ENCODE results near the gene ANK3.
A peak's percentile ranks its signal among the peaks of the same experiment; 100 is the strongest.

ANK3 gene

DNA sequence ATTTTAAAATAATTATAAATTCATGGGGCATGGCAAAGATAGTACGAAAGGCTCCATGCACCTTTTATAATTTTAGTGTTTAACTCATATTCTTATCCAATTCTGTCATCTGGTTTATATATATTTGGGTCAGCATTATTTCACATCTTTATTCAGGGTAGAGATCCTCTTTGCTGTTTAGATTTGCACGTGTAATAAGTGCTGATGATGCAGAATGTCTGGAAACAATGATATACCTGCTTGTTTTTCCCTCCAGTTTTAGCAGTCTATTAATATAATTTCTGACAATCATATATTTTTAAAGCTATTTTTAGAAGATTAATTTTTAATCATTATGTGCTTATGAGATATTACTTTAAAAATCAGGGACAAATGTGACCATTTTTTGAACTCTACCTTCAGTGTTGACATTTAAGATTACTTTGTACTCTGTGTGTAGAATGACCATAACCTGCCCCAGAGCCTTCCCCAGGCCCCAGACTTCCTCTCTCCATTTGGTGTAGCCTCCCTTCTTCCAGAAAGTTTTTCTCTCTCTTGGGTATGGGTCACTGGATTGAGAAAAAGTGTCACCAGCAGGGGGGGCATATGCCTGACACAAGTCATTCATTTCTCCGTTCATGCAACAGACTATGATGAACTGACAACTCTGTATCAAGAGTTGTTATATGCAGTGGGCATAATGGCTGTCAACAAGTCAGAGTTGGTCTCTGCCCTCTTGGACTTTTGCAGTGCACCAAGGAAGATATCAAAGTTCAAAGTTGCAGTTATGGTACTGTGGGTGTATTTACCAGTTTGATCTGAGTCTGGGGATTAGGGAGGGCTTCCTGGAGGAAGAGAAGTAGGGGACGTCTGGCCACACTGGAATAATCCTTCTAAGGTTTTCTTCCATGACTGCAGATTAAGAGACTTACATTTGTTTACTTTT, 290.7 kb downstream of the ANK3 start:
- H3K36me3 ChIP-seq (ENCODE audit: control insufficient read depth in 2 of 2, insufficient read depth in 2 of 2, low read length in 2 of 2), result no peaks in the 10 kb centered on the region

DNA sequence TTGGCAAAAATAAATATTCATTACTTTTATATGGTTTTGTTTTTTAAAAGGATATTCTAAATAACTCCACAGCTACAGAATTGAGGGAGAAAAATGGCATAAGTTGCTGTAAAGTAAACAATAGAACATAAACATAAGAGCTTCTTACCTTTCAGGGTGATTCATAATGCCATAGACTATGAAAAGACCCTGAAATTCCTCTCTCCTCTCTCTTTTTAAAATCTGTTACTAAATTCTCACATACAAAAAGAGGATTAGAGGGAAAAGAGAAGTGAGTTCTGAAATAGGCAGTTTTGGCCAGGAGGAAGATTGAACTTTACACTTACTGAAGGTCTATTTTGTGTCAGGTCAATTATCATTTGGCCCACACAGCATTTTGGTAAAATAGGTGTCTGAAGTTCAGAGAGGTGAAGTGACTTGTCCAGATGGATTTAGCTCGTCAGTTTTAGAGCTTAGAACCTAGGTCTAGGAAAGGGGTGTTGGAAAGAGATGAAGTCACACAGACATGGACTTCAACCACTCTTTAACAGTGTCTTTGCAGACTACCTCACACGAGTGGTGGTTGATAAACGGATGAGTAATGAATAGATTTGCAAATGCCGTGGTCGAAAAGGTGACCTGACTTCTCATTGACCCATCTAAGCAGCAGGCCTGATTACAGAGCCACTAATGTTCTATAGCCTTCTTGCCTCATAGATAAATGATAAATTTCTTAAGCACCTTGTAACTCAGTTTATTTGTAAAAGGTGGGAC, 292.7 kb downstream of the ANK3 start:
- no peaks in the 10 kb centered on the region for H3K36me3 ChIP-seq (ENCODE audit: control insufficient read depth in 2 of 2, insufficient read depth in 2 of 2, low read length in 2 of 2)
- H3K9me3 ChIP-seq (ENCODE audit: control insufficient read depth in 2 of 2, low read length in 2 of 2), result no peaks in the 10 kb centered on the region
- H3K4me1 ChIP-seq (ENCODE audit: control insufficient read depth in 2 of 2, insufficient read depth in 2 of 2, low read length in 2 of 2), result peaks cover 0 to 4% of the 10 kb centered on the region in 2 donors
- no peaks in the 10 kb centered on the region for H3K27me3 ChIP-seq (ENCODE audit: control insufficient read depth in 2 of 2, insufficient read depth in 2 of 2, low read length in 2 of 2)
- H3K27ac ChIP-seq (ENCODE audit: low read depth in 2 of 2, low read length in 2 of 2), result no peak overlapping the region
- H3K4me3 ChIP-seq (ENCODE audit: low read length in 2 of 2), result no peak overlapping the region
- H3K9ac ChIP-seq (ENCODE audit: low read depth in 1 of 2, low read length in 2 of 2), result no peak overlapping the region

More for the DNA sequence above, 290.7 kb downstream of the ANK3 start:
- Histone ChIP-seq H3K27me3 (ENCODE audit: control insufficient read depth in 2 of 2, insufficient read depth in 2 of 2, low read length in 2 of 2) (no peaks in the 10 kb centered on the region), H3K9me3 (ENCODE audit: control insufficient read depth in 2 of 2, low read length in 2 of 2) (no peaks in the 10 kb centered on the region), H3K9ac (ENCODE audit: low read depth in 1 of 2, low read length in 2 of 2) (no peak overlapping the region), H3K4me1 (ENCODE audit: control insufficient read depth in 2 of 2, insufficient read depth in 2 of 2, low read length in 2 of 2) (peaks cover 0 to 4% of the 10 kb centered on the region in 2 donors), H3K27ac (ENCODE audit: low read depth in 2 of 2, low read length in 2 of 2) (no peak overlapping the region), H3K4me3 (ENCODE audit: low read length in 2 of 2) (no peak overlapping the region)

DNA sequence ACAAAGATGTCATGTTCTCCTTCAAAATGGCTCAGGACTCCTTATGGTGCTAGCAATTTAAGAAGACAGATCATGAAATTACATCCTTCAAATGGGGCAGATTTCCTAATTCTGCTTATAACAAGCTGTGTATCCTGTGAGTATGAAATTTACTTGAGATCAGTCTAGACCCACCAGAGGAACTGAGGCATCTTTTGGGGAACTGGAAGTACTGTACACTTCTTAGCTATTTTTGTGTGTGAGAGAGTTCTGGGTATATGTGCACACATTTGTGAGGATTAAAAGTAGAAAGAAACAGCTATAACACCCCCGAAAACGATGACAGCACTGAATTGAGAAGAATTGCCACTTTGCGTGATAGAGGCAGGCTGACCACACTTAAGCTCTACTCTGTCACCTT, 296.4 kb downstream of the ANK3 start:
- Histone ChIP-seq H3K4me3 (ENCODE audit: low read length in 2 of 2) (no peak overlapping the region), H3K4me1 (ENCODE audit: control insufficient read depth in 2 of 2, insufficient read depth in 2 of 2, low read length in 2 of 2) (peaks cover 0 to 5% of the 10 kb centered on the region in 2 donors), H3K9me3 (ENCODE audit: control insufficient read depth in 2 of 2, low read length in 2 of 2) (no peaks in the 10 kb centered on the region), H3K27ac (ENCODE audit: low read depth in 2 of 2, low read length in 2 of 2) (no peak overlapping the region), H3K9ac (ENCODE audit: low read depth in 1 of 2, low read length in 2 of 2) (no peak overlapping the region), H3K36me3 (ENCODE audit: control insufficient read depth in 2 of 2, insufficient read depth in 2 of 2, low read length in 2 of 2) (no peaks in the 10 kb centered on the region), H3K27me3 (ENCODE audit: control insufficient read depth in 2 of 2, insufficient read depth in 2 of 2, low read length in 2 of 2) (no peaks in the 10 kb centered on the region)

DNA sequence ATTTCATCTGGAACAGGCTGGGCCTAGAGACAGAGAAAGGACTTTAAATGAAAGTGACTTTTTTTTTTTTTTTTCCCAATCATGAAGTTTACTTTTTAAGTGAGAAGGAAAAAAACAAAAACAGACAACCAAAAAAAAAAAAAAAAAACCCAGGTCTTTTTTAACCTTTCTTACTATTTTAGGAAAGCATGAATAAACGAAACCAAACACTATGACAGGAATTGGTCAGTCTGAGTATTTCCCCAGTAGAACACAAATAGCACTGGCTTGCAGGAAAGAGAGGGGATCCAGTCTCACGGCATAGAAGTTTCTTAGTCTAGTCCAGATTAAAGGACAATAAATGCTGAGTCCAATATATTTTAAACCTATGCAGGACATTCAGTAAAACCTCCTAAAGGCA, 302.8 kb downstream of the ANK3 start:
- Histone ChIP-seq H3K9me3 (ENCODE audit: control insufficient read depth in 2 of 2, low read length in 2 of 2) (no peaks in the 10 kb centered on the region), H3K27me3 (ENCODE audit: control insufficient read depth in 2 of 2, insufficient read depth in 2 of 2, low read length in 2 of 2) (no peaks in the 10 kb centered on the region), H3K4me1 (ENCODE audit: control insufficient read depth in 2 of 2, insufficient read depth in 2 of 2, low read length in 2 of 2) (peaks cover 0 to 5% of the 10 kb centered on the region in 2 donors), H3K4me3 (ENCODE audit: low read length in 2 of 2) (no peak overlapping the region), H3K36me3 (ENCODE audit: control insufficient read depth in 2 of 2, insufficient read depth in 2 of 2, low read length in 2 of 2) (peaks cover 5 to 7% of the 10 kb centered on the region in 2 donors), H3K27ac (ENCODE audit: low read depth in 2 of 2, low read length in 2 of 2) (no peak overlapping the region), H3K9ac (ENCODE audit: low read depth in 1 of 2, low read length in 2 of 2) (no peak overlapping the region)

DNA sequence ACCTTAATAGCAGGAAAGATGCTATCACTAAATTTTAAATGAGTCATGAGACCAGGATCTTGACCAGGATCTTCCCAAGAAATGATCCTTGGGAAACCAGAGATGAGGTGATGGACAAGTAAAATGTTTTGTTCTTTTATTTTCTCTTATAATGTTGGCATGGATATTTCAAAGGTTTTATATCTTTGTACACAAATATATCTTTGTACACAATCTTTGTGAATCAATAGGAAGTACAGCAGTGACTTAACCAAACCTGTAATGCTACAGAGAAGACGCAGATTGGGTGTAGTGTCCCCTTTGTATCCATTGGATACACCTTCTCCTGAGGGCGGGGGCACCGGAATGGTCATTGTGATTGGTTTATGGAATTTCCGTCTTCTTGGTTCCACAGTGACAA, 303.3 kb downstream of the ANK3 start:
- Histone ChIP-seq H3K4me1 (ENCODE audit: control insufficient read depth in 2 of 2, insufficient read depth in 2 of 2, low read length in 2 of 2) (peaks cover 0 to 5% of the 10 kb centered on the region in 2 donors), H3K9me3 (ENCODE audit: control insufficient read depth in 2 of 2, low read length in 2 of 2) (no peaks in the 10 kb centered on the region), H3K36me3 (ENCODE audit: control insufficient read depth in 2 of 2, insufficient read depth in 2 of 2, low read length in 2 of 2) (peaks cover 5 to 7% of the 10 kb centered on the region in 2 donors)

DNA sequence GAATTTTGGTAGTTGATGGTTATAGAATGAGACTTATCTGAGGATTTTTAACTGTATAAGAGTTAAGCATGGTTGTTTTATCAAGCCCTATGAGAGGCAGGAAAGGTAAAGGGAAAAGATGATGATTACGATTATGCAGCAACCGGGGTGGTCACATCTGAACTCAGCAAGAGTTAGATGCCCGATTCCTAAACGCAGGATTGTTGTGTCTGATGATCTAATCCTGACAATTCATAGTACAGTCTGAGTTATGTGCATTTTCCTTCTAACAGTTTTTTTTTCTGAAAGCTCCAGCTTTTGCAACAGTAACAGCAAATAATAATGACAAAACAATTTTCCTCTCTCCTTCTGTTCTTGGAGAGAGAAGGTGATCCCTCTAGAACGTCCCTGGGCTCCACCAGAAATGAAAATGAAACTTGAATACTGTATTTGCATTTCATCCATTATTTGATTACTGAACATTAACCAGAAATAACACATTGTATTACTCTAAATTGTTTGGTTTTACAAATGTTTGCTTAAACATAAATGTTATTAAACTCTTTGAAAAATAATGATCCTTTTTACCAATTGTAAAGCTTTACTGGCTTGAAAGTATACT, 306.8 kb downstream of the ANK3 start:
- H3K27me3 ChIP-seq (ENCODE audit: control insufficient read depth in 2 of 2, insufficient read depth in 2 of 2, low read length in 2 of 2), result no peaks in the 10 kb centered on the region
- H3K9ac ChIP-seq (ENCODE audit: low read depth in 1 of 2, low read length in 2 of 2), result no peak overlapping the region
- no peaks in the 10 kb centered on the region for H3K9me3 ChIP-seq (ENCODE audit: control insufficient read depth in 2 of 2, low read length in 2 of 2)
- peak overlapping the region in 1 of 2 donors; percentile 5 for H3K4me3 ChIP-seq (ENCODE audit: low read length in 2 of 2)
- peaks cover 5 to 11% of the 10 kb centered on the region in 2 donors for H3K36me3 ChIP-seq (ENCODE audit: control insufficient read depth in 2 of 2, insufficient read depth in 2 of 2, low read length in 2 of 2)
- H3K4me1 ChIP-seq (ENCODE audit: control insufficient read depth in 2 of 2, insufficient read depth in 2 of 2, low read length in 2 of 2), result no peaks in the 10 kb centered on the region
- H3K27ac ChIP-seq (ENCODE audit: low read depth in 2 of 2, low read length in 2 of 2), result no peak overlapping the region

More for the DNA sequence above, 303.3 kb downstream of the ANK3 start:
- Histone ChIP-seq H3K27ac (ENCODE audit: low read depth in 2 of 2, low read length in 2 of 2) (no peak overlapping the region), H3K9ac (ENCODE audit: low read depth in 1 of 2, low read length in 2 of 2) (no peak overlapping the region), H3K4me3 (ENCODE audit: low read length in 2 of 2) (no peak overlapping the region), H3K27me3 (ENCODE audit: control insufficient read depth in 2 of 2, insufficient read depth in 2 of 2, low read length in 2 of 2) (no peaks in the 10 kb centered on the region)

DNA sequence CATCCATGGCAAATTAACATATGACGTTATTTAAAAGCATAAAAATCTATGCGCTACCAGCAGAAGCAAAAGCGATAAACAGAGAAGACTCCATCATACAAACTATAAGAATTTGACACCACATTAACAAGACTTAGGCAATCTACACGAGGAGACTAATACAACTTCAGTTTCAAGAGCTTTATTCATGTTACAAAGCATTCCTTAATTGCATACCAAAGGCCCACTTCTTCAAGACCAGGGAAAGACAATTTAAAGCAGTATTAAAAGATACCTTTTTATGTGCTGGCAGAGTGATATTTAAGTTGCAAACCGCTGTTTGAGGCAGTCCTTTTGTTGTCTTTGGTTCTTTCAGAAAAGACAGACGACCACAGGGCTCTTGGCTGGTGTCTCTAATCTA, 307.3 kb downstream of the ANK3 start:
- H3K4me3 ChIP-seq (ENCODE audit: low read length in 2 of 2), result no peak overlapping the region
- no peaks in the 10 kb centered on the region for H3K9me3 ChIP-seq (ENCODE audit: control insufficient read depth in 2 of 2, low read length in 2 of 2)
- H3K9ac ChIP-seq (ENCODE audit: low read depth in 1 of 2, low read length in 2 of 2), result no peak overlapping the region
- H3K4me1 ChIP-seq (ENCODE audit: control insufficient read depth in 2 of 2, insufficient read depth in 2 of 2, low read length in 2 of 2), result no peaks in the 10 kb centered on the region
- H3K36me3 ChIP-seq (ENCODE audit: control insufficient read depth in 2 of 2, insufficient read depth in 2 of 2, low read length in 2 of 2), result peaks cover 5 to 11% of the 10 kb centered on the region in 2 donors
- no peaks in the 10 kb centered on the region for H3K27me3 ChIP-seq (ENCODE audit: control insufficient read depth in 2 of 2, insufficient read depth in 2 of 2, low read length in 2 of 2)
- H3K27ac ChIP-seq (ENCODE audit: low read depth in 2 of 2, low read length in 2 of 2), result no peak overlapping the region

DNA sequence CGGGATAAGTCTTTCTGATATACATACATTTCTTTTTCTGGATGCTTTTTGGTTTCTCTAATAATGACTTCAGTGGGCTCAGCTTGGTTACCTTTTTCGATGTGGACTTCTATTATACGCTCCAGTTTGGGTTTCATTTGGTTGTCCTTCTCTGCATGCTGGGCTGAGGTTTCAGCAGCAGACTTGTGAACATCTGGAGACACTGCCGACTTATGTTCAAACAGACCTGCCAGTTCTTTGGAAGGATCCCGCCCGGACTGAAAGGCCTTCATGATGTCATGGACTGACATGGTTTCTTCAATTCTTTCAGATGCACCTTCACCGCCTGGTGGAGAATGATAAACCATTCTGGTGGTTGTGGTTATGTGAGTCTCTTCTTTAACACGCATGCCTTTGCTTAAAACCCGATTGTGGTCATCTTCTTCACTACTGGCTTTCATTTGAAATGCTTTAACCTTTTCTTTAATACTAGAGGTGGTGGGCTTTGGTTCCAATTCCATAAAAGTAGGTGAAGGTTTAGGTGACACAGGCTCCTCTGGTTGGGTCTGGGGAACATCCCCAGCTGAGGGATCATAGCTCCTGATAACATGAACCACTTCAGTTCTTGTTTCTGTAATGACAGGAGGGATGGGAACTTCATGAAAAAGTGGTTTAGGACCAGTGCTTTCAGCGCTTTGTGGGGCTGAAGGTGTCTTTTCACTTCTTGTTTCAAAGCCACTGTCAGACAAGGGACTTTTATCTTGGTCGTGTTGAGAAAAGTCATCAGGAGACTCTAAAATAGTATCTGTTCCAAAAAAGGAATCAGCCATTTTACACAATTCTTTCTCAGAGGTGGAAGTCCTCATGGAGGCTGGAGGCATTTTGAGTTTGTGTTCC, 315.7 kb downstream of the ANK3 start:
- Histone ChIP-seq H3K36me3 (ENCODE audit: control insufficient read depth in 2 of 2, insufficient read depth in 2 of 2, low read length in 2 of 2) (peaks cover 12 to 14% of the 10 kb centered on the region in 2 donors), H3K9ac (ENCODE audit: low read depth in 1 of 2, low read length in 2 of 2) (no peak overlapping the region), H3K9me3 (ENCODE audit: control insufficient read depth in 2 of 2, low read length in 2 of 2) (no peaks in the 10 kb centered on the region)

DNA sequence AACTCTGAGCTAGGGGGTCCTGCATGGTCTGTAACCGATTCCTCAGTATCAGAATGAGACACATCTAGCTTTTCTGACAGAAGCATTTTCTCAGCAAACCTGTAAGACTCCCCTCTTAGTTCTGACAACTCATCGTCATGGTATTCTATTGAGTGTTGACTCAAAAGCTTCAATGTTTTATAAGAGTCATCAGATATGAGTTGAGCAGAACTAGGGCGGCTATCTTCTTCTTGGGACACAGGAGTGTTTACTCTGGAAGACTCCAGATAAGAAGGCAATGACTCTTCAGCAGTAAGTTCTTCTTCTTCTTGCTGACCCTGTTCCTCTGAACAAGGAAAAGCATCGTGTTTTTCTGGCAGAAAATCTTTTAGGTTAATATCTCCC, 316.3 kb downstream of the ANK3 start:
- Histone ChIP-seq H3K9ac (ENCODE audit: low read depth in 1 of 2, low read length in 2 of 2) (no peak overlapping the region), H3K4me1 (ENCODE audit: control insufficient read depth in 2 of 2, insufficient read depth in 2 of 2, low read length in 2 of 2) (no peaks in the 10 kb centered on the region), H3K9me3 (ENCODE audit: control insufficient read depth in 2 of 2, low read length in 2 of 2) (no peaks in the 10 kb centered on the region), H3K36me3 (ENCODE audit: control insufficient read depth in 2 of 2, insufficient read depth in 2 of 2, low read length in 2 of 2) (peaks cover 12 to 14% of the 10 kb centered on the region in 2 donors), H3K27me3 (ENCODE audit: control insufficient read depth in 2 of 2, insufficient read depth in 2 of 2, low read length in 2 of 2) (no peaks in the 10 kb centered on the region), H3K4me3 (ENCODE audit: low read length in 2 of 2) (no peak overlapping the region), H3K27ac (ENCODE audit: low read depth in 2 of 2, low read length in 2 of 2) (no peak overlapping the region)

More for the DNA sequence above, 315.7 kb downstream of the ANK3 start:
- Histone ChIP-seq H3K4me1 (ENCODE audit: control insufficient read depth in 2 of 2, insufficient read depth in 2 of 2, low read length in 2 of 2) (no peaks in the 10 kb centered on the region), H3K27ac (ENCODE audit: low read depth in 2 of 2, low read length in 2 of 2) (no peak overlapping the region), H3K4me3 (ENCODE audit: low read length in 2 of 2) (no peak overlapping the region), H3K27me3 (ENCODE audit: control insufficient read depth in 2 of 2, insufficient read depth in 2 of 2, low read length in 2 of 2) (no peaks in the 10 kb centered on the region)
